DND-41 (cell line): ENCODE results near the gene LLGL2.

Experiments used
- ATAC-seq: fragments of 200-7000 bp; cut with Tn5 transposase; 3 replicates; pipeline ENCODE4 v1.9.1; 2021; ENCODE audit warnings: low read depth; ENCODE audit not compliant: insufficient read depth
- DNase-seq: peaks from one replicate; pipeline ENCODE4 v3.0.0-alpha.2; 2020
- H2AFZ ChIP-seq: 2 replicates; pipeline ENCODE4 v1.6.0; 2012; ENCODE audit warnings: low read depth, low read length
- H3K27ac ChIP-seq: 2 replicates; pipeline ENCODE4 v1.5.1; 2012; ENCODE audit warnings: low read length, inconsistent platforms
- H3K27me3 ChIP-seq: fragments of 200-600 bp; sonication (generic); 2 replicates; pipeline ENCODE4 v1.6.0; 2012; ENCODE audit warnings: low read length, mild to moderate bottlenecking, inconsistent platforms; ENCODE audit not compliant: insufficient read depth, poor library complexity
- H3K36me3 ChIP-seq: 2 replicates; pipeline ENCODE4 v1.5.1; 2012; ENCODE audit warnings: low read length, inconsistent platforms; ENCODE audit not compliant: insufficient read depth
- H3K4me1 ChIP-seq: 2 replicates; pipeline ENCODE4 v1.5.1; 2012; ENCODE audit warnings: mild to moderate bottlenecking, low read length; ENCODE audit not compliant: insufficient read depth
- H3K4me2 ChIP-seq: 2 replicates; pipeline ENCODE4 v1.6.0; 2012; ENCODE audit warnings: mild to moderate bottlenecking, moderate library complexity, low read length, inconsistent platforms; ENCODE audit not compliant: insufficient read depth
- H3K4me3 ChIP-seq, 2 experiments: fragments of 200-600 bp in 1 of 2; shearing (Covaris generic) in 1 of 2; 2 replicates each; pipeline ENCODE4 v1.5.1; 2012 to 2016; ENCODE audit warnings: inconsistent platforms in 2 of 2, low read length in 2 of 2, mild to moderate bottlenecking in 2 of 2, low read depth in 1 of 2, moderate library complexity in 1 of 2
- H3K79me2 ChIP-seq: 2 replicates; pipeline ENCODE4 v1.6.0; 2012; ENCODE audit warnings: low read length, inconsistent platforms; ENCODE audit not compliant: insufficient read depth
- H3K9ac ChIP-seq: 2 replicates; pipeline ENCODE4 v1.6.0; 2012; ENCODE audit warnings: low read depth, mild to moderate bottlenecking, inconsistent platforms, low read length, moderate library complexity
- H3K9me3 ChIP-seq: 2 replicates; pipeline ENCODE4 v1.5.1; 2012; ENCODE audit warnings: low read length, moderate library complexity, mild to moderate bottlenecking, inconsistent platforms; ENCODE audit not compliant: insufficient read depth, severe bottlenecking
- H4K20me1 ChIP-seq: 2 replicates; pipeline ENCODE4 v1.6.0; 2012; ENCODE audit warnings: low read length; ENCODE audit not compliant: insufficient read depth
- CTCF ChIP-seq: IDR thresholded peaks from 2 replicates; pipeline ENCODE4 v1.5.1; 2012; ENCODE audit warnings: borderline replicate concordance, low read length, moderate library complexity, mild to moderate bottlenecking; ENCODE audit not compliant: poor library complexity, severe bottlenecking; ENCODE audit errors: extremely low read depth
- EZH2 ChIP-seq: IDR thresholded peaks from 3 replicates; pipeline ENCODE4 v1.6.1; 2012; ENCODE audit warnings: borderline replicate concordance, low read depth, mild to moderate bottlenecking, moderate library complexity, low read length, inconsistent platforms; ENCODE audit not compliant: severe bottlenecking

Gene LLGL2

DNA sequence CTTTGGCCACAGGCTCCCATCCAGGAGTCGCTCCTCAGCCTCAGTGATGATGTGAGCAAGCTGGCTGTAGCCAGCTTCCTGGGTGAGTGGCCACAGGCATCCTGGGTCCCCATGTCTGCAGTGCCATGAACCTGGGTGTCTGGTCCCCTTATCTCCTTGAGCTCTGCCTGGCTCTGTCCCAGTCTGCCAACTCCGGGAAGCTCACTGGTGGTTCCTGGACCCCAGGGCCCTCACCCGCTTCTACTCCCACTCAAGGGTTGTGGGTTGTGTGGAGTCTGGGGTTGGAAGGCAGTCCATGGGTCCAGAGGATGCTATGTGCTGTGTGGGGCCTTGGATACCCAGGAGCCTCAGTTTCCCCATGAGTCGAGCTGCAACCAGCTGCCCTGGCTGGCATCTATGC lies 96.0 kb downstream of the LLGL2 start:
- TF ChIP-seq EZH2: no peak
- TF ChIP-seq CTCF: no peak
- H3K9ac ChIP-seq: no peak overlapping the region
- no peak overlapping the region for H3K4me2 ChIP-seq
- H2AFZ ChIP-seq: no peak overlapping the region
- H3K79me2 ChIP-seq: no peaks in the 10 kb centered on the region
- no peak overlapping the region for H3K4me3 ChIP-seq
- no peak overlapping the region for H3K27ac ChIP-seq
- 0 out of 2 replicates have a peak, but pooled peaks cover 7% of the 10 kb centered on the region for H4K20me1 ChIP-seq
- H3K9me3 ChIP-seq: no peaks in the 10 kb centered on the region
- H3K27me3 ChIP-seq: no peaks in the 10 kb centered on the region
- ATAC-seq: no peak
- H3K36me3 ChIP-seq: no peaks in the 10 kb centered on the region
- no peaks in the 10 kb centered on the region for H3K4me1 ChIP-seq
- no peak for DNase-seq

DNA sequence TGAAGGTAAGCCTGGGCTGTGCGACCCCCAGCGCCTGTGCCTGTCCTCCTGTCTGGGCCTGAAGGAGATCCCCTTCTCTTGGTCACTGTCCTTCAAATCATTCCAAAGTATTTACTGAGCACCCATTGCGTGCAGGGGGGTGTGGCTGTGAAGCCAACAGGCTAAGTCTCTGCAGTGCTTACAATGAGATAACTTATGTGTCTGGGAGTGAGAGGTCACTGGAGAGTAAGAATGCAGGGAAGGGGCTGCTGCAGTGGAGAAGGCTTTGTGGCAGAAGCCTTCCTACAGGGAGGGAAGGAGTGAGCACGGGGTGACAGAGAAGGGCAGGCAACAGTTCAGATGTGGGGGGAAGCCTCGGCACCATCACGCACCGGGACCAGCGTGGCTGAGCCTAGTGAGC lies 96.6 kb downstream of the LLGL2 start:
- Histone ChIP-seq H3K27me3 (no peaks in the 10 kb centered on the region), H3K4me3 (no peak overlapping the region), H3K36me3 (0 out of 2 replicates have a peak, but pooled peaks cover 4% of the 10 kb centered on the region), H3K27ac (no peak overlapping the region), H3K4me1 (no peaks in the 10 kb centered on the region), H4K20me1 (0 out of 2 replicates have a peak, but pooled peaks cover 7% of the 10 kb centered on the region), H3K4me2 (no peak overlapping the region), H3K9me3 (no peaks in the 10 kb centered on the region), H3K79me2 (no peaks in the 10 kb centered on the region), H3K9ac (no peak overlapping the region), H2AFZ (no peak overlapping the region)
- TF ChIP-seq EZH2 (no peak), CTCF (no peak)
- ATAC-seq (no peak), DNase-seq (no peak)

- H2AFZ ChIP-seq: no peak overlapping the region
- ATAC-seq (no peak), DNase-seq (no peak)
- H3K4me1 ChIP-seq: no peaks in the 10 kb centered on the region
- no peak overlapping the region for H3K4me2 ChIP-seq
- no peak overlapping the region for H3K4me3 ChIP-seq
- no peaks in the 10 kb centered on the region for H3K9me3 ChIP-seq
- no peaks in the 10 kb centered on the region for H3K27me3 ChIP-seq
- TF ChIP-seq CTCF: no peak
- TF ChIP-seq EZH2: no peak
- no peak overlapping the region for H3K9ac ChIP-seq
- H3K36me3 ChIP-seq: 0 out of 2 replicates have a peak, but pooled peaks cover 4% of the 10 kb centered on the region
- 0 out of 2 replicates have a peak, but pooled peaks cover 7% of the 10 kb centered on the region for H4K20me1 ChIP-seq
- H3K79me2 ChIP-seq: no peaks in the 10 kb centered on the region
- no peak overlapping the region for H3K27ac ChIP-seq
These were observed 97.3 kb downstream of the LLGL2 start for GRCh38 chr17:75622771-75623273.
